Measurements from ENCODE around the gene C16orf89. TPM values are rescaled to one million over a fixed set of nuclear protein-coding genes. Genes with fewer than 3 reads are reported as not detected.

C16orf89 gene
- polyA plus RNA-seq, 3 donors, result not detected

DNA sequence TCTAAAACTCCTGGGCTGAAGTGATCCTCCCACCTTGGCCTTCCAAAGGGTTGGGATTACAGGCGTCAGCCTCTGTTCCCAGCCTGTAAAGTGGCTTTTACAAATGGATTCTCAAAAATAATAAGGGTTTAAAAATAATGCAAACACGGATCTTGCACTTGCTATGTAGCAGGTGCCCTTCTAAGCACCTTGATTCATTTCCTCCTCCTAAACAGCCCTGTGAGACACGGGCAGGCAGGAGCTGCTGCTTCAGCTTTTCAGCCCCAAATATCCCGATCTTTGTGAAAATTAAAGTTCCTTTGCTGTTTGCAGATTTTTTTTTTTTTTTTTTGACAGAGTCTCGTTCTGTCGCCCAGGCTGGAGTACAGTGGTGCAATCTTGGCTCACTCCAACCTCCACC lies 63.8 kb downstream of the C16orf89 start:
- Histone ChIP-seq H3K79me2 (ENCODE audit: insufficient read depth, low read length) (no peaks in the 10 kb centered on the region), H3K4me3 (replicated peaks in 1 of 3; ENCODE audit: low read depth in 2 of 3, low read length in 3 of 3) (no peak overlapping the region), H2AFZ (ENCODE audit: insufficient read depth, low read depth, low read length, poor library complexity, severe bottlenecking) (no peak overlapping the region), H3K4me2 (replicated peaks; ENCODE audit: extremely low read depth, low read length, poor library complexity, severe bottlenecking) (no peak overlapping the region), H3K4me1 (ENCODE audit: control insufficient read depth in 1 of 2, insufficient read depth in 2 of 2, low read length in 2 of 2) (no peaks in the 10 kb centered on the region), H3K9me3 (replicated peaks in 1 of 2; ENCODE audit: control insufficient read depth in 1 of 2, insufficient read depth in 1 of 2, low read length in 2 of 2) (no peaks in the 10 kb centered on the region), H3K27ac (ENCODE audit: low read depth in 1 of 2, low read length in 2 of 2) (no peak overlapping the region), H3K36me3 (replicated peaks in 1 of 2; ENCODE audit: control insufficient read depth in 1 of 2, insufficient read depth in 2 of 2, low read length in 2 of 2) (no peaks in the 10 kb centered on the region), H4K20me1 (ENCODE audit: insufficient read depth, low read length) (no peaks in the 10 kb centered on the region), H3K27me3 (ENCODE audit: control insufficient read depth in 2 of 2, insufficient read depth in 2 of 2, low read length in 2 of 2) (no peaks in the 10 kb centered on the region), H3K9ac (ENCODE audit: insufficient read depth, low read length, poor library complexity, severe bottlenecking) (no peak overlapping the region)
- Mint-ChIP-seq H3K27me3 (ENCODE audit: low read depth in 3 of 3) (peaks cover 0 to 13% (median 6%) of the 10 kb centered on the region in 3 donors), H3K9me3 (no peaks in the 10 kb centered on the region), H3K4me3 (no peak overlapping the region), H3K36me3 (no peaks in the 10 kb centered on the region), H3K27ac (no peak overlapping the region), H3K4me1 (peaks cover 3% of the 10 kb centered on the region)
- no peak for TF ChIP-seq CTCF (IDR thresholded peaks at IDR 0.05)
- intact Hi-C loops (cut with micrococcal nuclease), result no loop called here
- DNase-seq, result no peak
- WGBS (ENCODE audit: insufficient coverage), result 72% methylated on average over 2 of the region's 6 CpGs

DNA sequence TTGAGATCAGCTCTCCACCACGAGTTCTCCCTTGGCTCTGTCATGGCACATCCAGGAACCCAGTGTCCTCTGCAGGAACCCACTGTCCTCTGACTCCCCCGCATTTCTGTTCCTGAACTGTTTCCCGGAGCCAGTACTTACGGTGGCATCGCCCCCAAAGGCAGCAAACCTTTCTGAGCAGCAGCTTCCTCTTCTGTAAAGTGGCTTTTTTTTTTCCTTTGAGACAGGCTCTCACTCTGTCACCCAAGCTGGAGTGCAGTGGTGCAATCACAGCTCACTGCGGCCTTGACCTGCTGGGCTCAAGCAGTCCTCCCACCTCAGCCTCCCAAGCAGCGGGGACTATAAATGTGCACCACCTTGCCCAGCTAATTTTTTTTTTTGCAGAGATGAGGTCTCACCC lies 64.2 kb downstream of the C16orf89 start:
- intact Hi-C loops (cut with micrococcal nuclease), result no loop called here
- Mint-ChIP-seq H3K36me3 (no peaks in the 10 kb centered on the region), H3K4me1 (peaks cover 3% of the 10 kb centered on the region), H3K27me3 (ENCODE audit: low read depth in 3 of 3) (peaks cover 0 to 13% (median 6%) of the 10 kb centered on the region in 3 donors), H3K9me3 (no peaks in the 10 kb centered on the region), H3K4me3 (peak overlapping the region in 1 of 2 donors; percentile 40), H3K27ac (no peak overlapping the region)
- no peaks in the 10 kb centered on the region for H3K4me1 ChIP-seq (ENCODE audit: control insufficient read depth in 1 of 2, insufficient read depth in 2 of 2, low read length in 2 of 2)
- no peak overlapping the region for H3K27ac ChIP-seq (ENCODE audit: low read depth in 1 of 2, low read length in 2 of 2)
- H2AFZ ChIP-seq (ENCODE audit: insufficient read depth, low read depth, low read length, poor library complexity, severe bottlenecking), result no peak overlapping the region
- no peak overlapping the region for H3K9ac ChIP-seq (ENCODE audit: insufficient read depth, low read length, poor library complexity, severe bottlenecking)
- no peak for DNase-seq
- H3K9me3 ChIP-seq (replicated peaks in 1 of 2; ENCODE audit: control insufficient read depth in 1 of 2, insufficient read depth in 1 of 2, low read length in 2 of 2), result no peaks in the 10 kb centered on the region
- 8% methylated on average over 6 of the region's 7 CpGs for WGBS (ENCODE audit: insufficient coverage)
- H3K36me3 ChIP-seq (replicated peaks in 1 of 2; ENCODE audit: control insufficient read depth in 1 of 2, insufficient read depth in 2 of 2, low read length in 2 of 2), result no peaks in the 10 kb centered on the region
- no peak overlapping the region for H3K4me2 ChIP-seq (replicated peaks; ENCODE audit: extremely low read depth, low read length, poor library complexity, severe bottlenecking)
- H3K27me3 ChIP-seq (ENCODE audit: control insufficient read depth in 2 of 2, insufficient read depth in 2 of 2, low read length in 2 of 2), result no peaks in the 10 kb centered on the region
- H3K79me2 ChIP-seq (ENCODE audit: insufficient read depth, low read length), result no peaks in the 10 kb centered on the region
- no peak for TF ChIP-seq CTCF (IDR thresholded peaks at IDR 0.05)
- no peaks in the 10 kb centered on the region for H4K20me1 ChIP-seq (ENCODE audit: insufficient read depth, low read length)
- no peak overlapping the region for H3K4me3 ChIP-seq (replicated peaks in 1 of 3; ENCODE audit: low read depth in 2 of 3, low read length in 3 of 3)

Measured in CD14-positive monocyte (primary cell).